ENCODE measurements around the gene DUS1L. TPM values are rescaled to one million over a fixed set of nuclear protein-coding genes. Genes with fewer than 3 reads are reported as not detected.

Gene DUS1L
- total RNA-seq, 1 donor from 2014 or later, result 72.4 TPM

DNA sequence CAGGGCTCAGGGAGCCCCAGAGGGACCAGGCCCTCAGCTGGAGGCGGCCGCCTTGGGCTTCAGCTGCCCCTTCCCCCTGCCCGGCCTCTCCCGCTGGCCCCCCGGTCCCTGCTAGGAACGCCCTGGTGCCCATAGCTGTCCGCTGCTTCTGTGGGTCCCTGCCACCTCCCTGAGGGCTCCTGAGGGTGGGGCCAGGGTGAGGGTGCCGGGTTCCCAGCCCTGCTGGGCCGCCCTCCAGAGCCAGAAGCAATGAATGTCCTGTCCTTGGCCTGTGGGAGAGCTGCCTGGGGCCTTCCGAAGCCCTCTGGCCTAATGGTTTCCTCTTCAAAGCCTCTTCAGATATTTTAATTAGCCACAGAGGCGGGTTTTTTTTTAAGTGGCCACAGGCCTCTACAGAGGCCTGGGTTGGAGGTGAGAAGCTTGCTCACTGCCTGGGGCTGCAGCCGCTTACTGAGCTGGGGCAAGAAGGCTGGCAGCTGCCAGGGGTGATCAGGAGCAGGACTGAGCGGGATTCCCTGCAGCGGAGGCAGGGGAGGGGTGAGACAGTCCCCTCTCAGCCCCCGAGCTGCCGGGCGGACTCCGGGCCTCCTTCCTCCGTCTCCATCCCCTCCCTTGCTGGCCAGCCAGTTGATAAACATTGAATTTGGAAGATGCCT lies 52.8 kb downstream of the DUS1L start:
- Histone ChIP-seq H3K4me3 (no peak overlapping the region), H3K27ac (peak overlapping the region; percentile 75)
- intact Hi-C loops (cut with DNase I), result loop anchor here (5.0 kb wide), 1 partner anchor 50 kb away; the partner anchor contains the start of gene NOTUM

DNA sequence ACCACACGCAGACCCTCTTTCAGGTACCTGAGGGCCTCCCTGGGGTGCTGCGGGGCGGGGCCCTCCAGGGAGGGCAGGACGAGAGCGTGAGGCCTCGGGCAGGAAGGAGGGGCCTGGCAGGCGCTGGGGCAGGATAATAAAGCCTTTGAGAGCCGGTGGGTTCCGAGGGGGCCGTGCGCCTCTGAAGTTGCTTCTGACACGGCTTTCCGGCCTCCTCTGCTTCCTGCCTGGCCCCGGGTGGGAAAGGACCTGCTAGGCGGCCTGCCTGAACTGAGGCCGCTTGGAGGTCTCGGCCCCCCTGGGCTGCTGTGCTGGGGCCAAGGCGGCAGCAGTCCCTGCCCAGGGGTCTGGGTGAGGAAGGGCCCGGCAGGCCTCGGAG lies 53.4 kb downstream of the DUS1L start:
- H3K27ac ChIP-seq, result peak overlapping the region; percentile 75
- intact Hi-C loops (cut with DNase I), result loop anchor here (5.0 kb wide), 1 partner anchor 50 kb away; the partner anchor contains the start of gene NOTUM
- no peak for TF ChIP-seq POLR2A (IDR thresholded peaks at IDR 0.05)
- TF ChIP-seq POLR2AphosphoS5 (IDR thresholded peaks at IDR 0.05; ENCODE audit: insufficient read depth in 1 of 2, low read depth in 1 of 2), result no peak
- TF ChIP-seq, protein P1, sequence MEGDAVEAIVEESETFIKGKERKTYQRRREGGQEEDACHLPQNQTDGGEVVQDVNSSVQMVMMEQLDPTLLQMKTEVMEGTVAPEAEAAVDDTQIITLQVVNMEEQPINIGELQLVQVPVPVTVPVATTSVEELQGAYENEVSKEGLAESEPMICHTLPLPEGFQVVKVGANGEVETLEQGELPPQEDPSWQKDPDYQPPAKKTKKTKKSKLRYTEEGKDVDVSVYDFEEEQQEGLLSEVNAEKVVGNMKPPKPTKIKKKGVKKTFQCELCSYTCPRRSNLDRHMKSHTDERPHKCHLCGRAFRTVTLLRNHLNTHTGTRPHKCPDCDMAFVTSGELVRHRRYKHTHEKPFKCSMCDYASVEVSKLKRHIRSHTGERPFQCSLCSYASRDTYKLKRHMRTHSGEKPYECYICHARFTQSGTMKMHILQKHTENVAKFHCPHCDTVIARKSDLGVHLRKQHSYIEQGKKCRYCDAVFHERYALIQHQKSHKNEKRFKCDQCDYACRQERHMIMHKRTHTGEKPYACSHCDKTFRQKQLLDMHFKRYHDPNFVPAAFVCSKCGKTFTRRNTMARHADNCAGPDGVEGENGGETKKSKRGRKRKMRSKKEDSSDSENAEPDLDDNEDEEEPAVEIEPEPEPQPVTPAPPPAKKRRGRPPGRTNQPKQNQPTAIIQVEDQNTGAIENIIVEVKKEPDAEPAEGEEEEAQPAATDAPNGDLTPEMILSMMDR (IDR thresholded peaks at IDR 0.05), result no peak
- H3K4me3 ChIP-seq, result no peak overlapping the region
- H3K36me3 ChIP-seq, result no peaks in the 10 kb centered on the region
- no peaks in the 10 kb centered on the region for H3K27me3 ChIP-seq
- no peak for DNase-seq (ENCODE audit: extremely low spot score in 2 of 2)
- peaks cover 35% of the 10 kb centered on the region for H3K4me1 ChIP-seq
- H3K9me3 ChIP-seq, result no peaks in the 10 kb centered on the region

More for the DNA sequence above, 52.8 kb downstream of the DUS1L start:
- Histone ChIP-seq H3K4me1 (peaks cover 33% of the 10 kb centered on the region), H3K9me3 (no peaks in the 10 kb centered on the region), H3K27me3 (no peaks in the 10 kb centered on the region), H3K36me3 (no peaks in the 10 kb centered on the region)
- TF ChIP-seq, protein P1 (IDR thresholded peaks at IDR 0.05), result no peak
- TF ChIP-seq POLR2AphosphoS5 (IDR thresholded peaks at IDR 0.05; ENCODE audit: insufficient read depth in 1 of 2, low read depth in 1 of 2) (no peak), POLR2A (IDR thresholded peaks at IDR 0.05) (no peak)
- no peak for DNase-seq (ENCODE audit: extremely low spot score in 2 of 2)

DNA sequence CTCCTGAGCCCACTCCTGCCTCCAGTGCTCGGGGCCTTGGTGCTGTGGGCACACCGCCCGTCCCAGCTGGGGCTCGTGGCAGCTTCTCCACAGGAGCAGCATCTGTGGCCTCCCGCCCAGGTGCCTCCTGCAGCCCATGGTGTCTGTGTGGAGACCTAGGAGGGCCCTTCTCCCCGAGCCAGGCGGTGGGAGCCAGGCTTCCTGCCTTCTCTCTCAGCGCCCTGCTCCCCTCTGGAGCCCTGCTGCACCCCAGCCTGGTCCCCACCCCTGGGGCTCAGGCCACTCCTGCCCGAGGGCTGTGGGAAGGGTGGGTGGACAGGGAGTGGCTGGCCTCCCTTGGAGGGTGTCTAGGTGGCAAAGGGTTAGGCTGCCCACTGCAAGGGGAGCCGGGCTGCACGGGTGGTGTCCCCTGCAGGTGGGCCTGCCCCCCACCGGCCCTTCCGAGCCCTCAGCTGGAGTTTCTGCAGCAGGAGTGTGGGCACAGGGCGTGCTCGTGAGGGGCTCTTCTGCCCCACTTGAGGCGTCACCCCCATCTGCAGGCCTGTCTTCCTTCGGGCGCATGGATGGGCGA lies 53.9 kb downstream of the DUS1L start:
- Histone ChIP-seq H3K9me3 (no peaks in the 10 kb centered on the region), H3K4me1 (peaks cover 40% of the 10 kb centered on the region), H3K4me3 (no peak overlapping the region), H3K36me3 (no peaks in the 10 kb centered on the region), H3K27me3 (no peaks in the 10 kb centered on the region), H3K27ac (no peak overlapping the region)
- no peak for TF ChIP-seq POLR2A (IDR thresholded peaks at IDR 0.05)
- TF ChIP-seq, protein P1 (IDR thresholded peaks at IDR 0.05), result no peak
- intact Hi-C loops (cut with DNase I), result loop anchor here (5.0 kb wide), 1 partner anchor 49 kb away; the partner anchor contains the start of gene NOTUM
- no peak for DNase-seq (ENCODE audit: extremely low spot score in 2 of 2)

DNA sequence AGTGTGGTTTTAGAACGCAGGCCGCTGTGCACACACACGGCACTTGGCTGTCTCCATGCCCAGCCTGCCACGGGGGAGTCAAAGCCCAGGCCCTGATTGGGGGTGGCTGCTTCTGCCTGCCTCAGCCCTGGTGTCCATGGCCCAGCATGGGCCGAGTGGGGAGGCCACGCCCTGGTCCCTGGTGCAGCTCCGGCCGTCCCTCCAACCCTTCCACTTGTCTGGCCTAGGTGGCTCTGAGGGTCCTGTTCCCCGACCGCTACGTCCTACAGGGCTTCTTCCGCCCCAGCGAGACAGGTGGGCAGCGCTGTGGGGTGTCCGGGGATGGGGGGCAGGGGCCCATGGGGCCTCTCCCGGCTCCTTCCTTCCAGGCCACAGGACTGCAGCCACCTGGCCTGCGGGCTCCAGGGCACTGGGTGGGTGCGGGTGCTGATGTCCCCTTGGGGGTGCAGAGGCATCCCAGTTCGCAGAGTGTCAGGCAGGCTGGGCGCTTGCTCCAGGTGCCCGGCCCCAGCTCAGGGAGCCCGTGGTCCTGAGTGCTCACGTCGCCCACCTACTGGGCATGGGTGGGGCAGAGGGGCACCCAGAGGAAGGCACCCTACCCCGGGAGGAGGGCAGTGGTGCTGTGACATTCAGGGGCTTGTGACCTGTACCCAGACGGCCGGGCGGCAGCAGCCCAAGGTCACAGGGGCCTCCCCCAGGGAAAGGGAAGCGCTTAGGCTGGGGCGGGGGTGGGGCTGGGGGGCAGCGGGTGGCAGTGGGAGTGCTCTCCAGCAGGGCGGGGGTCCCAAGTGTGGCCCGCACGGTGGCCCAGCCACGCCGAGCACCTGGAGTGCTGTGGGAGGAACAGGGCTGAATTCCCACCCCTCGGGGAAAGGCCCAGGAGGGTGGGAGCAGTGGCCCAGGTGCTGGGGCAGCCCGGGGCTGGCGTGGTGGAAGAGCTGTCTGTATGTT lies 54.8 kb downstream of the DUS1L start:
- Histone ChIP-seq H3K4me3 (no peak overlapping the region), H3K27ac (no peak overlapping the region), H3K4me1 (peaks cover 49% of the 10 kb centered on the region), H3K27me3 (no peaks in the 10 kb centered on the region), H3K36me3 (no peaks in the 10 kb centered on the region), H3K9me3 (no peaks in the 10 kb centered on the region)
- no peak for DNase-seq (ENCODE audit: extremely low spot score in 2 of 2)
- TF ChIP-seq POLR2AphosphoS5 (IDR thresholded peaks at IDR 0.05; ENCODE audit: insufficient read depth in 1 of 2, low read depth in 1 of 2) (no peak), POLR2A (IDR thresholded peaks at IDR 0.05) (no peak)
- TF ChIP-seq, protein P1 (IDR thresholded peaks at IDR 0.05), result no peak
- intact Hi-C loops (cut with DNase I), result loop anchor here (5.0 kb wide), 1 partner anchor 49 kb away; the partner anchor contains the start of gene NOTUM
